ENCODE data around the gene STIM1.

DNA sequence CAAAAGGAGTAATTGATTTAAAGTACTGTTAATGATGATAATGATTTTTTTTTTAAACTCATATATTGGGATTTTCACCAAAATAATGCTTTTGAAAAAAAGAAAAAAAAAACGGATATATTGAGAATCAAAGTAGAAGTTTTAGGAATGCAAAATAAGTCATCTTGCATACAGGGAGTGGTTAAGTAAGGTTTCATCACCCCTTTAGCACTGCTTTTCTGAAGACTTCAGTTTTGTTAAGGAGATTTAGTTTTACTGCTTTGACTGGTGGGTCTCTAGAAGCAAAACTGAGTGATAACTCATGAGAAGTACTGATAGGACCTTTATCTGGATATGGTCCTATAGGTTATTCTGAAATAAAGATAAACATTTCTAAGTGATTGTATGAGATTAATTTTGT lies 283.0 kb downstream of the STIM1 start:
- TF ChIP-seq, protein P1, sequence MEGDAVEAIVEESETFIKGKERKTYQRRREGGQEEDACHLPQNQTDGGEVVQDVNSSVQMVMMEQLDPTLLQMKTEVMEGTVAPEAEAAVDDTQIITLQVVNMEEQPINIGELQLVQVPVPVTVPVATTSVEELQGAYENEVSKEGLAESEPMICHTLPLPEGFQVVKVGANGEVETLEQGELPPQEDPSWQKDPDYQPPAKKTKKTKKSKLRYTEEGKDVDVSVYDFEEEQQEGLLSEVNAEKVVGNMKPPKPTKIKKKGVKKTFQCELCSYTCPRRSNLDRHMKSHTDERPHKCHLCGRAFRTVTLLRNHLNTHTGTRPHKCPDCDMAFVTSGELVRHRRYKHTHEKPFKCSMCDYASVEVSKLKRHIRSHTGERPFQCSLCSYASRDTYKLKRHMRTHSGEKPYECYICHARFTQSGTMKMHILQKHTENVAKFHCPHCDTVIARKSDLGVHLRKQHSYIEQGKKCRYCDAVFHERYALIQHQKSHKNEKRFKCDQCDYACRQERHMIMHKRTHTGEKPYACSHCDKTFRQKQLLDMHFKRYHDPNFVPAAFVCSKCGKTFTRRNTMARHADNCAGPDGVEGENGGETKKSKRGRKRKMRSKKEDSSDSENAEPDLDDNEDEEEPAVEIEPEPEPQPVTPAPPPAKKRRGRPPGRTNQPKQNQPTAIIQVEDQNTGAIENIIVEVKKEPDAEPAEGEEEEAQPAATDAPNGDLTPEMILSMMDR (IDR thresholded peaks at IDR 0.05): no peak
- no peak for TF ChIP-seq POLR2AphosphoS5 (IDR thresholded peaks at IDR 0.05; ENCODE audit: low read depth, low read length)
- TF ChIP-seq, protein P2, sequence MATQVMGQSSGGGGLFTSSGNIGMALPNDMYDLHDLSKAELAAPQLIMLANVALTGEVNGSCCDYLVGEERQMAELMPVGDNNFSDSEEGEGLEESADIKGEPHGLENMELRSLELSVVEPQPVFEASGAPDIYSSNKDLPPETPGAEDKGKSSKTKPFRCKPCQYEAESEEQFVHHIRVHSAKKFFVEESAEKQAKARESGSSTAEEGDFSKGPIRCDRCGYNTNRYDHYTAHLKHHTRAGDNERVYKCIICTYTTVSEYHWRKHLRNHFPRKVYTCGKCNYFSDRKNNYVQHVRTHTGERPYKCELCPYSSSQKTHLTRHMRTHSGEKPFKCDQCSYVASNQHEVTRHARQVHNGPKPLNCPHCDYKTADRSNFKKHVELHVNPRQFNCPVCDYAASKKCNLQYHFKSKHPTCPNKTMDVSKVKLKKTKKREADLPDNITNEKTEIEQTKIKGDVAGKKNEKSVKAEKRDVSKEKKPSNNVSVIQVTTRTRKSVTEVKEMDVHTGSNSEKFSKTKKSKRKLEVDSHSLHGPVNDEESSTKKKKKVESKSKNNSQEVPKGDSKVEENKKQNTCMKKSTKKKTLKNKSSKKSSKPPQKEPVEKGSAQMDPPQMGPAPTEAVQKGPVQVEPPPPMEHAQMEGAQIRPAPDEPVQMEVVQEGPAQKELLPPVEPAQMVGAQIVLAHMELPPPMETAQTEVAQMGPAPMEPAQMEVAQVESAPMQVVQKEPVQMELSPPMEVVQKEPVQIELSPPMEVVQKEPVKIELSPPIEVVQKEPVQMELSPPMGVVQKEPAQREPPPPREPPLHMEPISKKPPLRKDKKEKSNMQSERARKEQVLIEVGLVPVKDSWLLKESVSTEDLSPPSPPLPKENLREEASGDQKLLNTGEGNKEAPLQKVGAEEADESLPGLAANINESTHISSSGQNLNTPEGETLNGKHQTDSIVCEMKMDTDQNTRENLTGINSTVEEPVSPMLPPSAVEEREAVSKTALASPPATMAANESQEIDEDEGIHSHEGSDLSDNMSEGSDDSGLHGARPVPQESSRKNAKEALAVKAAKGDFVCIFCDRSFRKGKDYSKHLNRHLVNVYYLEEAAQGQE (IDR thresholded peaks at IDR 0.05; ENCODE audit: insufficient read depth in 1 of 2, low read depth in 2 of 2, low read length in 1 of 2): no peak
- TF ChIP-seq TCF7L2 (IDR thresholded peaks at IDR 0.05; ENCODE audit: low read depth, low read length): no peak

All from Panc1 (cell line).